Measurements from ENCODE around the gene ACTR5. TPM values are rescaled to one million over a fixed set of nuclear protein-coding genes. Genes with fewer than 3 reads are reported as not detected.

ACTR5 gene
- total and polyA plus RNA-seq, 2 of the 13 experiments (the other 11 are each of a cell fraction or from before 2014, with no cell fraction given), result 19.5 to 20.5 TPM

- ChIA-PET POLR2A (no interaction called here), CTCF (ENCODE audit: low intra/inter-chr PET ratio, low total read pairs) (no interaction called here)
- FAIRE-seq (no peak), DNase-seq (ENCODE audit: low spot score) (no peak), ATAC-seq (no peak)
- TF ChIP-seq POGZ (CRISPR knock-in tag; IDR thresholded peaks at IDR 0.05) (no peak), ZKSCAN8 (CRISPR knock-in tag; IDR thresholded peaks at IDR 0.05; ENCODE audit: borderline replicate concordance) (no peak)
- Histone ChIP-seq H3K9ac (ENCODE audit: insufficient read depth, low read depth, low read length) (no peak overlapping the region), H3K4me3 (replicated peaks in 1 of 3; ENCODE audit: insufficient read depth in 1 of 3, low read depth in 2 of 3, low read length in 3 of 3) (no peak overlapping the region), H3K4me2 (ENCODE audit: low read depth, low read length) (no peak overlapping the region), H3K79me2 (ENCODE audit: insufficient read depth, low read length) (no peaks in the 10 kb centered on the region), H3K36me3 (replicated peaks in 1 of 2; ENCODE audit: control insufficient read depth in 1 of 2, insufficient read depth in 2 of 2, low read length in 2 of 2) (no peaks in the 10 kb centered on the region), H3K27ac (ENCODE audit: extremely low read length, insufficient read depth, low read length) (no peak overlapping the region), H3K4me1 (ENCODE audit: insufficient read depth, low read length) (peaks cover 22% of the 10 kb centered on the region), H4K20me1 (ENCODE audit: insufficient read depth, low read length) (no peaks in the 10 kb centered on the region), H3K9me3 (ENCODE audit: low read length) (no peaks in the 10 kb centered on the region), H2AFZ (ENCODE audit: low read length) (no peak overlapping the region), H3K27me3 (ENCODE audit: control insufficient read depth in 1 of 2, insufficient read depth in 2 of 2, low read length in 2 of 2) (peaks cover 14 to 52% of the 10 kb centered on the region in 2 experiments)
- in situ Hi-C loops (cut with HindIII; ENCODE audit: extremely low pct_ligation_motif_present, low pct_unique_long_range_greater_than_20kb), result no loop called here
- no TSS peak for BruUV-seq (replicated peaks)
- intact Hi-C loops (cut with micrococcal nuclease; ENCODE audit: unreplicated experiment), result no loop called here
- WGBS (ENCODE audit: low lambda C conversion rate), result 48% methylated on average over 3 of the region's 3 CpGs
These were observed 56.0 kb downstream of the ACTR5 start for GRCh38 chr20:38804221-38804620.

DNA sequence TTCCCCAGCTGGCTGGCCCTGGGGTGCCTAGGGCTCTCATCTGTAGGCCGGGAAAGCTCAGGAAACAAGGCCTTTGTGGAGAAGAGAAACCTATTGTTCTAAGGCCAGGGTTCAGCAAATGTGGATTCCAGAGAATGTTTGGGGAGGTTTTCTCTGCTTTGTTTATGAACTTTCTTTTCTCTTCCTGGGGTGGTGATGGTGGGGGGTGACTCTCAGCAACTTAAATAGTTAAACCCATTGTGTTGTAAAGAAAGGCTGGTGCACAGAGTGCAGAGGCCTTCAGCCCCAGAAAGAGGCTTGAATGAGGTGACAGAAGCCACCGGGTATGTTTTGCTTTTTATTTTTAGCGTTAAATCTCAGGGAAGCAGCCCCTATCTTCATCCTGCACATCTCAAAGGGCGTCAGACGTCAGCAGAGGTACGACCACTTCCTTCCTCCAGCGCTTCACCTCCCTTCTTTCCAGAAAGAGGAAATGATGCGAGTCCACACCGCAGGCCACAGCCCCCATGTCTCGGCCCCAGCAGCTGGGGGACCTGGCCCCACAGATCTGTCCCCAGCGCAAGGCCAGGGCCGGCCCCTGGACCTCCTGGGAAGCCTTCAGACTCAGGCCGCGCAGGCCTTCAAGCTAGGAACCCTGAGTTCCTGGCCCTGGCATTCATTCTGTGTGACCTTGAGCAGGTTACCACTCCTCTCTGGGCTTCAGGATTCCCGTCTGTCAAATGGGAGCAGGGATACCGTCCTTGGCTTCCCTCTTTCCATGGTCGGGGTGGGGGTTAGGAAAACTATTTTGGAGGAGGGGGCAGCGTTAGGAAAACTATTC lies 56.6 kb downstream of the ACTR5 start:
- DNase-seq (ENCODE audit: low spot score) (no peak), FAIRE-seq (no peak), ATAC-seq (0 out of 3 replicates have a peak, but pooled peaks have one; percentile 9)
- 54% methylated on average over 18 of the region's 18 CpGs for WGBS (ENCODE audit: low lambda C conversion rate)
- Histone ChIP-seq H3K27me3 (ENCODE audit: control insufficient read depth in 1 of 2, insufficient read depth in 2 of 2, low read length in 2 of 2) (peaks cover 14 to 56% of the 10 kb centered on the region in 2 experiments), H3K4me3 (replicated peaks in 1 of 3; ENCODE audit: insufficient read depth in 1 of 3, low read depth in 2 of 3, low read length in 3 of 3) (peak overlapping the region in 1 of 3 experiments; percentile 70; a peak in 1 of 6 replicates), H3K4me1 (ENCODE audit: insufficient read depth, low read length) (peaks cover 22% of the 10 kb centered on the region), H3K4me2 (ENCODE audit: low read depth, low read length) (0 out of 2 replicates have a peak overlapping the region, but pooled peaks have one; percentile 70), H4K20me1 (ENCODE audit: insufficient read depth, low read length) (no peaks in the 10 kb centered on the region), H2AFZ (ENCODE audit: low read length) (no peak overlapping the region), H3K79me2 (ENCODE audit: insufficient read depth, low read length) (no peaks in the 10 kb centered on the region), H3K27ac (ENCODE audit: extremely low read length, insufficient read depth, low read length) (no peak overlapping the region), H3K36me3 (replicated peaks in 1 of 2; ENCODE audit: control insufficient read depth in 1 of 2, insufficient read depth in 2 of 2, low read length in 2 of 2) (no peaks in the 10 kb centered on the region), H3K9ac (ENCODE audit: insufficient read depth, low read depth, low read length) (no peak overlapping the region), H3K9me3 (ENCODE audit: low read length) (no peaks in the 10 kb centered on the region)
- in situ Hi-C loops (cut with HindIII; ENCODE audit: extremely low pct_ligation_motif_present, low pct_unique_long_range_greater_than_20kb), result no loop called here
- POLR2A ChIA-PET, result no interaction called here
- no TSS peak for BruUV-seq (replicated peaks)
- intact Hi-C loops (cut with micrococcal nuclease; ENCODE audit: unreplicated experiment), result no loop called here
- CTCF ChIA-PET (ENCODE audit: low intra/inter-chr PET ratio, low total read pairs), result no interaction called here
- TF ChIP-seq HOXA3 (CRISPR knock-in tag; IDR thresholded peaks at IDR 0.05) (no peak), FOXK1 (CRISPR knock-in tag; IDR thresholded peaks at IDR 0.05; ENCODE audit: borderline replicate concordance, low read depth) (no peak), ZNF253 (CRISPR knock-in tag; IDR thresholded peaks at IDR 0.05; ENCODE audit: borderline replicate concordance) (no peak), GZF1 (CRISPR knock-in tag; IDR thresholded peaks at IDR 0.05) (no peak), SOX6 (IDR thresholded peaks at IDR 0.05) (no peak), SOX6 (CRISPR knock-in tag; IDR thresholded peaks at IDR 0.05) (peak; percentile 21; the same call in 1 of the 2 replicates), PRPF4 (IDR thresholded peaks at IDR 0.05; ENCODE audit: low read depth, low read length, poor library complexity, severe bottlenecking) (no peak), IKZF1 (IDR thresholded peaks at IDR 0.05) (no peak), NR2F6 (IDR thresholded peaks at IDR 0.05) (no peak), NR2F6 (CRISPR knock-in tag; IDR thresholded peaks at IDR 0.05) (no peak), ZFP91 (CRISPR knock-in tag; IDR thresholded peaks at IDR 0.05; ENCODE audit: borderline replicate concordance) (no peak), FOXP1 (IDR thresholded peaks at IDR 0.05) (no peak), FOXP1 (CRISPR knock-in tag; IDR thresholded peaks at IDR 0.05) (no peak), CBX2 (IDR thresholded peaks at IDR 0.05; ENCODE audit: low read depth, low read length) (no peak), CBX2 (CRISPR knock-in tag; IDR thresholded peaks at IDR 0.05; ENCODE audit: low read depth) (no peak), ZMYM3 (CRISPR knock-in tag; IDR thresholded peaks at IDR 0.05) (peak; percentile 59; the same call in 1 of the 2 replicates), KLF13 (CRISPR knock-in tag; IDR thresholded peaks at IDR 0.05) (no peak), SRF (IDR thresholded peaks at IDR 0.05; ENCODE audit: low read depth, low read length) (no peak), ZNF343 (CRISPR knock-in tag; IDR thresholded peaks at IDR 0.05) (no peak)
